ENCODE measurements around the gene OR1S2.

GRCh38 chr11:58216476-58216875 is 12.5 kb upstream of the OR1S2 start:
- TF ChIP-seq CTCF (IDR thresholded peaks at IDR 0.05; ENCODE audit: borderline replicate concordance, extremely low read depth, low read length, poor library complexity, severe bottlenecking) (no peak), EZH2 (IDR thresholded peaks at IDR 0.05; ENCODE audit: borderline replicate concordance, low read depth, low read length, severe bottlenecking) (no peak)

Measured in DND-41 (cell line).